Esophagus squamous epithelium (tissue), 4 donors: ENCODE data around the gene MAP3K19.

Source experiments
- POLR2A ChIP-seq, 4 donors: fragments of 450-650 bp; IDR thresholded peaks; one replicate each; pipeline ENCODE4 v1.6.1; 2017; ENCODE audit warnings: antibody characterized with exemption in 4 of 4, mild to moderate bottlenecking in 4 of 4, moderate library complexity in 3 of 4
- TF ChIP-seq, protein P1 (sequence below), 6 experiments: fragments of 450-650 bp in 4 of 6; fragments of 200-600 bp in 2 of 6; sonication (generic) in 2 of 6; IDR thresholded peaks; one replicate each; pipeline ENCODE4 v1.5.1; 2016 to 2019; ENCODE audit warnings: antibody characterized with exemption in 6 of 6, mild to moderate bottlenecking in 4 of 6, moderate library complexity in 4 of 6

GRCh38 chr2:134973241-134974138 lies 73.8 kb downstream of the MAP3K19 start:
- TF ChIP-seq, protein P1, sequence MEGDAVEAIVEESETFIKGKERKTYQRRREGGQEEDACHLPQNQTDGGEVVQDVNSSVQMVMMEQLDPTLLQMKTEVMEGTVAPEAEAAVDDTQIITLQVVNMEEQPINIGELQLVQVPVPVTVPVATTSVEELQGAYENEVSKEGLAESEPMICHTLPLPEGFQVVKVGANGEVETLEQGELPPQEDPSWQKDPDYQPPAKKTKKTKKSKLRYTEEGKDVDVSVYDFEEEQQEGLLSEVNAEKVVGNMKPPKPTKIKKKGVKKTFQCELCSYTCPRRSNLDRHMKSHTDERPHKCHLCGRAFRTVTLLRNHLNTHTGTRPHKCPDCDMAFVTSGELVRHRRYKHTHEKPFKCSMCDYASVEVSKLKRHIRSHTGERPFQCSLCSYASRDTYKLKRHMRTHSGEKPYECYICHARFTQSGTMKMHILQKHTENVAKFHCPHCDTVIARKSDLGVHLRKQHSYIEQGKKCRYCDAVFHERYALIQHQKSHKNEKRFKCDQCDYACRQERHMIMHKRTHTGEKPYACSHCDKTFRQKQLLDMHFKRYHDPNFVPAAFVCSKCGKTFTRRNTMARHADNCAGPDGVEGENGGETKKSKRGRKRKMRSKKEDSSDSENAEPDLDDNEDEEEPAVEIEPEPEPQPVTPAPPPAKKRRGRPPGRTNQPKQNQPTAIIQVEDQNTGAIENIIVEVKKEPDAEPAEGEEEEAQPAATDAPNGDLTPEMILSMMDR (IDR thresholded peaks at IDR 0.05): no peak
- no peak for TF ChIP-seq POLR2A (IDR thresholded peaks at IDR 0.05)
